K562 (cell line): ENCODE measurements around the gene DNAAF8. TPM values are rescaled to one million over a fixed set of nuclear protein-coding genes. Genes with fewer than 3 reads are reported as not detected.
A peak's percentile ranks its signal among the peaks of the same experiment; 100 is the strongest.

Experiments used
- ARID1B ChIP-seq: fragments of 450-650 bp; IDR thresholded peaks from 2 replicates; pipeline ENCODE4 v1.6.1; 2016; ENCODE audit warnings: antibody characterized with exemption, mild to moderate bottlenecking, inconsistent platforms
- ARID4B ChIP-seq: sonication (generic); formaldehyde crosslinking; IDR thresholded peaks from 2 replicates; pipeline ENCODE4 v1.8.0; 2022; ENCODE audit warnings: mild to moderate bottlenecking, missing genetic modification reagents
- CBFA2T2 ChIP-seq: fragments of 450-650 bp; conservative IDR thresholded peaks from 2 replicates; pipeline ENCODE4 v1.6.1; 2017; ENCODE audit warnings: mild to moderate bottlenecking
- CTCFL ChIP-seq: IDR thresholded peaks from 2 replicates; pipeline ENCODE4 v1.6.1; 2011; ENCODE audit warnings: borderline replicate concordance, low read depth, mild to moderate bottlenecking, moderate library complexity, low read length; ENCODE audit not compliant: insufficient read depth, poor library complexity, severe bottlenecking
- NCOR1 ChIP-seq: fragments of 450-650 bp; IDR thresholded peaks from 2 replicates; pipeline ENCODE4 v1.6.1; 2016; ENCODE audit warnings: mild to moderate bottlenecking, moderate library complexity
- TBP ChIP-seq: optimal IDR thresholded peaks from 2 replicates; pipeline ENCODE3; 2011; ENCODE audit warnings: low read depth, low read length, improper control_type of control experiment
- TEAD1 ChIP-seq, 2 experiments: fragments of 450-650 bp in 1 of 2; sonication (generic) in 1 of 2; formaldehyde crosslinking; IDR thresholded peaks; 2 replicates each; pipeline versions ENCODE4 v1.4.0 to v1.8.0; 2020 to 2022; ENCODE audit warnings: mild to moderate bottlenecking in 2 of 2, missing genetic modification reagents in 1 of 2
- TFAP4 ChIP-seq: sonication (generic); formaldehyde crosslinking; IDR thresholded peaks from 2 replicates; pipeline ENCODE4 v1.8.0; 2022; ENCODE audit warnings: missing genetic modification reagents, mild to moderate bottlenecking, moderate library complexity, borderline replicate concordance
- ZNF316 ChIP-seq: fragments of 450-650 bp; IDR thresholded peaks from 2 replicates; pipeline ENCODE4 v1.6.1; 2016
- ZNF318 ChIP-seq, 2 experiments: fragments of 450-650 bp; IDR thresholded peaks; 2 replicates each; pipeline ENCODE4 v1.6.1; 2016; ENCODE audit warnings: mild to moderate bottlenecking in 2 of 2, borderline replicate concordance in 1 of 2, low read depth in 1 of 2, moderate library complexity in 1 of 2
- ZNF589 ChIP-seq: fragments of 200-800 bp; sonication (Bioruptor generic); IDR thresholded peaks from 2 replicates; pipeline ENCODE4 v1.6.1; 2016; ENCODE audit warnings: low read depth, missing genetic modification characterization, missing compliant biosample characterization
- polyA plus RNA-seq, 8 experiments: library from polyadenylated mRNA; depleted of rRNA in 4 of 8; stranded (reverse) in 5 of 8; unstranded in 3 of 8; fragments of >200 nt; fragmentation: Nextera tagmentation in 2 of 8; fragmentation: Illumina TruSeq in 1 of 8; extraction: Ambion mirVana in 2 of 8; extraction: Trizol in 1 of 8; gene quantifications; 2 replicates each; pipeline versions ENCODE4 v1.2.1 to v1.2.3, GENCODE V29; 2011 to 2014; ENCODE audit warnings: inconsistent platforms in 1 of 8, missing spikeins in 1 of 8
- total RNA-seq, 7 experiments: library from RNA; depleted of rRNA in 6 of 7; stranded (reverse); fragments of >200 nt in 6 of 7; fragmentation: Illumina TruSeq in 2 of 7; extraction: Trizol in 2 of 7; gene quantifications; 2 replicates each; pipeline versions ENCODE4 v1.2.1 to v1.2.3, GENCODE V29; 2011 to 2021; ENCODE audit warnings: low replicate concordance in 1 of 7

DNAAF8 gene
- total and polyA plus RNA-seq, 9 of the 15 experiments (the other 6 are each of a cell fraction or from before 2014, with no cell fraction given), result 0.04 to 0.12 (median 0.10) TPM; not detected in 6

- TF ChIP-seq ZNF318 (IDR thresholded peaks at IDR 0.05; ENCODE audit: borderline replicate concordance in 1 of 2, low read depth in 1 of 2) (no peak), NCOR1 (peak; percentile 45; the same call in 1 of the 2 replicates), CTCFL (no peak), TEAD1 (CRISPR knock-in tag; IDR thresholded peaks at IDR 0.05) (no peak), ZNF316 (no peak), TBP (no peak), TFAP4 (CRISPR knock-in tag) (peak; percentile 40; the same call in 1 of the 2 replicates), ZNF589 (no peak), ARID1B (0 out of 2 replicates have a peak, but pooled peaks have one; percentile 7), ARID4B (CRISPR knock-in tag) (no peak), CBFA2T2 (peak; percentile 38)
These were observed 9.6 kb upstream of the DNAAF8 start (continued) for GRCh38 chr16:4724661-4725270.
